Neural cell (in vitro differentiated cells): ENCODE data around the gene RELCH. TPM values are rescaled to one million over a fixed set of nuclear protein-coding genes. Genes with fewer than 3 reads are reported as not detected.

Experiments
- H2AFZ ChIP-seq: fragments of 200-600, 300-800 bp; sonication (generic), shearing (Covaris generic); 2 replicates; pipeline ENCODE4 v1.6.0; 2014; ENCODE audit warnings: low read depth, mild to moderate bottlenecking, antibody characterized with exemption, low read length, moderate library complexity
- H3F3A ChIP-seq: fragments of 200-600 bp; shearing (Covaris generic); 2 replicates; pipeline ENCODE4 v1.6.1; 2016; ENCODE audit warnings: mild to moderate bottlenecking, moderate library complexity, mixed read lengths, antibody characterized with exemption, low read length; ENCODE audit not compliant: insufficient read depth, poor library complexity, severe bottlenecking
- H3K27ac ChIP-seq: fragments of 200-600, 300-800 bp; sonication (generic), shearing (Covaris generic); 2 replicates; pipeline ENCODE4 v1.5.1; 2014; ENCODE audit warnings: mild to moderate bottlenecking, low read length, moderate library complexity
- H3K27me3 ChIP-seq: fragments of 300-800, 200-600 bp; sonication (generic), shearing (Covaris generic); 2 replicates; pipeline ENCODE4 v1.6.0; 2014; ENCODE audit warnings: mild to moderate bottlenecking, low read depth, low read length, moderate library complexity; ENCODE audit not compliant: insufficient read depth
- H3K36me3 ChIP-seq: fragments of 300-800, 200-600 bp; sonication (generic), shearing (Covaris generic); 2 replicates; pipeline ENCODE4 v1.5.1; 2014; ENCODE audit warnings: mild to moderate bottlenecking, antibody characterized with exemption, low read length, moderate library complexity; ENCODE audit not compliant: insufficient read depth
- H3K4me2 ChIP-seq: fragments of 300-800, 200-600 bp; sonication (generic), shearing (Covaris generic); 2 replicates; pipeline ENCODE4 v1.6.0; 2014; ENCODE audit warnings: mild to moderate bottlenecking, low read length
- H3K4me3 ChIP-seq: fragments of 300-800, 200-600 bp; sonication (generic), shearing (Covaris generic); 2 replicates; pipeline ENCODE4 v1.5.1; 2014; ENCODE audit warnings: mild to moderate bottlenecking, low read length, moderate library complexity
- H3K79me2 ChIP-seq: fragments of 200-600 bp; shearing (Covaris generic); replicated peaks from 2 replicates; pipeline ENCODE4 v1.6.0; 2014; ENCODE audit warnings: mild to moderate bottlenecking, low read length, moderate library complexity; ENCODE audit not compliant: insufficient read depth
- H3K9ac ChIP-seq: fragments of 300-800, 200-600 bp; sonication (generic), shearing (Covaris generic); 2 replicates; pipeline ENCODE4 v1.6.1; 2016; ENCODE audit warnings: mild to moderate bottlenecking, low read length, mixed read lengths
- H3K9me2 ChIP-seq: fragments of 200-600 bp; shearing (Covaris generic); 2 replicates; pipeline ENCODE4 v1.6.1; 2016; ENCODE audit warnings: mild to moderate bottlenecking, low read length, mixed read lengths; ENCODE audit not compliant: insufficient read depth
- H3K9me3 ChIP-seq: fragments of 200-600, 300-800 bp; sonication (generic), shearing (Covaris generic); 2 replicates; pipeline ENCODE4 v1.6.1; 2016; ENCODE audit warnings: mild to moderate bottlenecking, mixed run types, low read length, moderate library complexity, mixed read lengths
- H4K20me1 ChIP-seq: fragments of 200-600 bp; shearing (Covaris generic); 2 replicates; pipeline ENCODE4 v1.6.1; 2016; ENCODE audit warnings: mild to moderate bottlenecking, mixed run types; ENCODE audit not compliant: insufficient read depth
- EP300 ChIP-seq: fragments of 450-650 bp; conservative IDR thresholded peaks from 2 replicates; pipeline ENCODE4 v1.6.1; 2014; ENCODE audit warnings: antibody characterized with exemption, mild to moderate bottlenecking, moderate library complexity; ENCODE audit not compliant: poor library complexity, severe bottlenecking
- EZH2 ChIP-seq: fragments of 200-600, 300-800 bp; shearing (Covaris generic), sonication (generic); IDR thresholded peaks from 2 replicates; pipeline ENCODE4 v1.6.1; 2014; ENCODE audit warnings: antibody characterized with exemption, low read length, borderline replicate concordance, mild to moderate bottlenecking; ENCODE audit not compliant: insufficient read depth, poor library complexity, severe bottlenecking
- MXI1 ChIP-seq: fragments of 450-650 bp; conservative IDR thresholded peaks from 2 replicates; pipeline ENCODE4 v1.6.1; 2014; ENCODE audit warnings: antibody characterized with exemption, mild to moderate bottlenecking; ENCODE audit not compliant: poor library complexity, severe bottlenecking
- POLR2AphosphoS5 ChIP-seq: IDR thresholded peaks from 2 replicates; pipeline ENCODE4 v1.6.1; 2012
- RAD21 ChIP-seq: fragments of 450-650 bp; conservative IDR thresholded peaks from 2 replicates; pipeline ENCODE4 v1.6.1; 2014; ENCODE audit warnings: antibody characterized with exemption, mild to moderate bottlenecking, moderate library complexity
- SMC3 ChIP-seq: fragments of 450-650 bp; conservative IDR thresholded peaks from 2 replicates; pipeline ENCODE4 v1.6.1; 2014; ENCODE audit warnings: antibody characterized with exemption, mild to moderate bottlenecking, moderate library complexity; ENCODE audit not compliant: poor library complexity
- TAF1 ChIP-seq: IDR thresholded peaks from 2 replicates; pipeline ENCODE4 v1.6.1; 2012; ENCODE audit warnings: low read depth
- polyA plus RNA-seq: library from polyadenylated mRNA; depleted of rRNA; stranded (reverse); fragments of >200 nt; gene quantifications from 2 replicates; pipeline ENCODE4 v1.2.3, GENCODE V29; 2014
- TF ChIP-seq, protein P1 (sequence below): fragments of 450-650 bp; IDR thresholded peaks from 2 replicates; pipeline ENCODE4 v1.5.1; 2014; ENCODE audit warnings: antibody characterized with exemption, mild to moderate bottlenecking, moderate library complexity; ENCODE audit not compliant: poor library complexity, severe bottlenecking
- TF ChIP-seq, protein P2 (sequence below): IDR thresholded peaks from 2 replicates; pipeline ENCODE4 v1.6.1; 2012; ENCODE audit warnings: borderline replicate concordance

Gene RELCH
- polyA plus RNA-seq, 1 donor from 2014 or later: 80.2 TPM

DNA sequence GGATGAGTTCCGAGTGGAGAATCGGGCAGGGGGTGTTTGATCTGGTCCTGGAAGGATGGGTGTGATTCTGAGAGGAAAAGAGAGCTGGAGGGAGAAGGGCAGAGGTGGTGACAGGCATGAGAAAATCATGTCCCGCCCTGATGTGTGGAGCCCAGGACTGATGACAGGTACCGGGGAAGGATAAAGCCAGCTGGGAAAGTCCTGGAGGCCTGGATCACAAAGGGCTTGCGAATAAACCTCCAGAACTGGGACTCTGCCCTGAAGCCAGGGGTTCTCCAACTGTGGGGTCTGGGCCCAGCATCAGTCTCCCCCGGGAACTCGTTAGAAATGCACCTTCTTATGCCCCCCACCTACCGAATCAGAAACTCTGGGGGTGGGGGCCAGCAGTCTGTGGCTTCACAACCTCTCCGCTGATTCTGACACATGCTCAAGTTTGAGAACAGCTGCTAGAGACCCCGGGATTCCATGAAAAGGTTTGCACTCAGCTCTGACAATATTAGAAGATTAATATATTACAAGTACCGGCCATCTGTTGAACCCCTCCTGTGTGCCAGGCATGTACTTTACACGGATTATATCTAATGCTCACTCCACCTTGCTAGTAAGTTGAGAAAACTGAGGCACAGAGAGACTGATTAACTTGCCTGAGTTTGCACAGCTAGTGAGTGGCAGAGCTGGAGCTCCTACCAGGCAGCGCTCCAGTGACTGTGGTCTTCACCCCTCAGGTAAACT is 146.1 kb downstream of the RELCH start:
- H3K36me3 ChIP-seq: no peaks in the 10 kb centered on the region
- H3K79me2 ChIP-seq: no peaks in the 10 kb centered on the region
- H3K9me3 ChIP-seq: no peaks in the 10 kb centered on the region
- H3K9me2 ChIP-seq: no peaks in the 10 kb centered on the region
- H2AFZ ChIP-seq: no peak overlapping the region
- H3K4me2 ChIP-seq: no peak overlapping the region
- H4K20me1 ChIP-seq: no peaks in the 10 kb centered on the region
- no peaks in the 10 kb centered on the region for H3F3A ChIP-seq
- no peak overlapping the region for H3K4me3 ChIP-seq
- H3K9ac ChIP-seq: no peak overlapping the region
- H3K27me3 ChIP-seq: peaks cover 6% of the 10 kb centered on the region
- no peak overlapping the region for H3K27ac ChIP-seq
- TF ChIP-seq MXI1 (no peak), EP300 (no peak), RAD21 (no peak), TAF1 (no peak), POLR2AphosphoS5 (no peak), SMC3 (no peak), EZH2 (no peak)
- TF ChIP-seq, protein P1, sequence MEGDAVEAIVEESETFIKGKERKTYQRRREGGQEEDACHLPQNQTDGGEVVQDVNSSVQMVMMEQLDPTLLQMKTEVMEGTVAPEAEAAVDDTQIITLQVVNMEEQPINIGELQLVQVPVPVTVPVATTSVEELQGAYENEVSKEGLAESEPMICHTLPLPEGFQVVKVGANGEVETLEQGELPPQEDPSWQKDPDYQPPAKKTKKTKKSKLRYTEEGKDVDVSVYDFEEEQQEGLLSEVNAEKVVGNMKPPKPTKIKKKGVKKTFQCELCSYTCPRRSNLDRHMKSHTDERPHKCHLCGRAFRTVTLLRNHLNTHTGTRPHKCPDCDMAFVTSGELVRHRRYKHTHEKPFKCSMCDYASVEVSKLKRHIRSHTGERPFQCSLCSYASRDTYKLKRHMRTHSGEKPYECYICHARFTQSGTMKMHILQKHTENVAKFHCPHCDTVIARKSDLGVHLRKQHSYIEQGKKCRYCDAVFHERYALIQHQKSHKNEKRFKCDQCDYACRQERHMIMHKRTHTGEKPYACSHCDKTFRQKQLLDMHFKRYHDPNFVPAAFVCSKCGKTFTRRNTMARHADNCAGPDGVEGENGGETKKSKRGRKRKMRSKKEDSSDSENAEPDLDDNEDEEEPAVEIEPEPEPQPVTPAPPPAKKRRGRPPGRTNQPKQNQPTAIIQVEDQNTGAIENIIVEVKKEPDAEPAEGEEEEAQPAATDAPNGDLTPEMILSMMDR: no peak
- TF ChIP-seq, protein P2, sequence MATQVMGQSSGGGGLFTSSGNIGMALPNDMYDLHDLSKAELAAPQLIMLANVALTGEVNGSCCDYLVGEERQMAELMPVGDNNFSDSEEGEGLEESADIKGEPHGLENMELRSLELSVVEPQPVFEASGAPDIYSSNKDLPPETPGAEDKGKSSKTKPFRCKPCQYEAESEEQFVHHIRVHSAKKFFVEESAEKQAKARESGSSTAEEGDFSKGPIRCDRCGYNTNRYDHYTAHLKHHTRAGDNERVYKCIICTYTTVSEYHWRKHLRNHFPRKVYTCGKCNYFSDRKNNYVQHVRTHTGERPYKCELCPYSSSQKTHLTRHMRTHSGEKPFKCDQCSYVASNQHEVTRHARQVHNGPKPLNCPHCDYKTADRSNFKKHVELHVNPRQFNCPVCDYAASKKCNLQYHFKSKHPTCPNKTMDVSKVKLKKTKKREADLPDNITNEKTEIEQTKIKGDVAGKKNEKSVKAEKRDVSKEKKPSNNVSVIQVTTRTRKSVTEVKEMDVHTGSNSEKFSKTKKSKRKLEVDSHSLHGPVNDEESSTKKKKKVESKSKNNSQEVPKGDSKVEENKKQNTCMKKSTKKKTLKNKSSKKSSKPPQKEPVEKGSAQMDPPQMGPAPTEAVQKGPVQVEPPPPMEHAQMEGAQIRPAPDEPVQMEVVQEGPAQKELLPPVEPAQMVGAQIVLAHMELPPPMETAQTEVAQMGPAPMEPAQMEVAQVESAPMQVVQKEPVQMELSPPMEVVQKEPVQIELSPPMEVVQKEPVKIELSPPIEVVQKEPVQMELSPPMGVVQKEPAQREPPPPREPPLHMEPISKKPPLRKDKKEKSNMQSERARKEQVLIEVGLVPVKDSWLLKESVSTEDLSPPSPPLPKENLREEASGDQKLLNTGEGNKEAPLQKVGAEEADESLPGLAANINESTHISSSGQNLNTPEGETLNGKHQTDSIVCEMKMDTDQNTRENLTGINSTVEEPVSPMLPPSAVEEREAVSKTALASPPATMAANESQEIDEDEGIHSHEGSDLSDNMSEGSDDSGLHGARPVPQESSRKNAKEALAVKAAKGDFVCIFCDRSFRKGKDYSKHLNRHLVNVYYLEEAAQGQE: no peak

DNA sequence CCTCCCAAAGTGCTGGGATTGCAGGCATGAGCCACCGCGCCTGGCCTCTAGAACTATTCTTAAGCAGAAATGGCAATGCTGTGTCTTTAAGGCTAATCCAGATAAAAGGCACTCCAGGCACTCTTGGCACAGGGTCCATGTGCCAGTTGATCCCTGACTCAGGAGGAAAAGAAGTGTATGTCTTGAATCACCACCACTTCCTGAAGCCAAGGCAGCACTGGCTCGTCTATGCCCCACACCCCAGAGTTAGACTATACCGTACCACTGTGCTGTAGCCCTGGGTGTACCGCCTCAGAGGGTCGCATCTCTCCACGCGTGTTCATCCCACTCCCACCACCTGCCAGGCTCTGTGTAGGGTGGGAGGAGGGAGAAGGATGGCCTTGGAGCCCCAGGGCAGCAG is 147.1 kb downstream of the RELCH start:
- no peaks in the 10 kb centered on the region for H3K9me3 ChIP-seq
- no peaks in the 10 kb centered on the region for H3K36me3 ChIP-seq
- no peak overlapping the region for H3K4me2 ChIP-seq
- no peak overlapping the region for H2AFZ ChIP-seq
- H3K9ac ChIP-seq: no peak overlapping the region
- no peak overlapping the region for H3K27ac ChIP-seq
- H4K20me1 ChIP-seq: no peaks in the 10 kb centered on the region
- no peaks in the 10 kb centered on the region for H3K9me2 ChIP-seq
- TF ChIP-seq SMC3 (no peak), POLR2AphosphoS5 (no peak), TAF1 (no peak), MXI1 (no peak), EZH2 (no peak), RAD21 (no peak), EP300 (no peak)
- TF ChIP-seq, protein P1: no peak
- TF ChIP-seq, protein P2: no peak
- H3F3A ChIP-seq: no peaks in the 10 kb centered on the region
- H3K4me3 ChIP-seq: no peak overlapping the region
- no peaks in the 10 kb centered on the region for H3K79me2 ChIP-seq
- H3K27me3 ChIP-seq: no peaks in the 10 kb centered on the region
